ENCODE data around the gene ZNF524.

ZNF524 gene

DNA sequence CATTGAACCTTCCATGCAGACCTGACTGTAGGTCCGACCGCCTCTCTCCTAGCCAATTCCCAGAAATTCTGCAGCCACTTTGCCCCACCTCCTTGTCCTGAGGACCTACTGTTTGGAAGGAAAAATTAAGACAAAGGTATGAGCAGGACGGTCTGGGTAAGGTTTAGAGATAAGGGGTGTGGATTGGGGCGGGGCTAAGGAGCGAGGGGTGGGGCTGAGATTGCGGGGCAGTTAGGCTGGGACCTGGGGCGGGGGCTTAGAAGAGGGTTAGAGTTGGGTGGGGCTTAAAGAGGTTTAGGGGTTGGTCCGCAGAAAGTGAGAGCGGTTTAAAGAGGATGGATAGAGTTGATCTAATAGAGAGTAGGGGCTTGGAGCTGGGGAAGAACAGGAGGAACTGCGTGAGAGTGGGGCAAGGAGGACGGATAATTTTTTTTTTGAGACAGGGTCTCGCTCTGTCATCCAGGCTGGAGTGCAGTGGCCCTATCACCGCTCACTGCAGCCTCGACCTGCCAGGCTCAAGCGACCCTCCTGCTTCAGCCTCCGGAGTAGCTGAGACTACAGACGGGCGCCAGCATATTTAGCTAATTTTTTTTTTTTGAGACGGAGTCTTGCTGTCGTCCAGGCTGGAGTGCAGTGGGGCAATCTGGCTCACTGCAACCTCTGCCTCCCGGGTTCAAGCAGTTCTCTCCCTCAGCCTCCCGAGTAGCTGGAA lies 3.6 kb downstream of the ZNF524 start:
- TF ChIP-seq, protein P1, sequence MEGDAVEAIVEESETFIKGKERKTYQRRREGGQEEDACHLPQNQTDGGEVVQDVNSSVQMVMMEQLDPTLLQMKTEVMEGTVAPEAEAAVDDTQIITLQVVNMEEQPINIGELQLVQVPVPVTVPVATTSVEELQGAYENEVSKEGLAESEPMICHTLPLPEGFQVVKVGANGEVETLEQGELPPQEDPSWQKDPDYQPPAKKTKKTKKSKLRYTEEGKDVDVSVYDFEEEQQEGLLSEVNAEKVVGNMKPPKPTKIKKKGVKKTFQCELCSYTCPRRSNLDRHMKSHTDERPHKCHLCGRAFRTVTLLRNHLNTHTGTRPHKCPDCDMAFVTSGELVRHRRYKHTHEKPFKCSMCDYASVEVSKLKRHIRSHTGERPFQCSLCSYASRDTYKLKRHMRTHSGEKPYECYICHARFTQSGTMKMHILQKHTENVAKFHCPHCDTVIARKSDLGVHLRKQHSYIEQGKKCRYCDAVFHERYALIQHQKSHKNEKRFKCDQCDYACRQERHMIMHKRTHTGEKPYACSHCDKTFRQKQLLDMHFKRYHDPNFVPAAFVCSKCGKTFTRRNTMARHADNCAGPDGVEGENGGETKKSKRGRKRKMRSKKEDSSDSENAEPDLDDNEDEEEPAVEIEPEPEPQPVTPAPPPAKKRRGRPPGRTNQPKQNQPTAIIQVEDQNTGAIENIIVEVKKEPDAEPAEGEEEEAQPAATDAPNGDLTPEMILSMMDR (IDR thresholded peaks at IDR 0.05; ENCODE audit: extremely low read depth, missing control alignments) = no peak

GRCh38 chr19:55605207-55605636 lies 5.1 kb downstream of the ZNF524 start:
- TF ChIP-seq, protein P1 (IDR thresholded peaks at IDR 0.05; ENCODE audit: extremely low read depth, missing control alignments) = no peak
- DNase-seq (ENCODE audit: low spot score) = peak; percentile 98

More for the DNA sequence above, 3.6 kb downstream of the ZNF524 start:
- DNase-seq (ENCODE audit: low spot score) = no peak

DNA sequence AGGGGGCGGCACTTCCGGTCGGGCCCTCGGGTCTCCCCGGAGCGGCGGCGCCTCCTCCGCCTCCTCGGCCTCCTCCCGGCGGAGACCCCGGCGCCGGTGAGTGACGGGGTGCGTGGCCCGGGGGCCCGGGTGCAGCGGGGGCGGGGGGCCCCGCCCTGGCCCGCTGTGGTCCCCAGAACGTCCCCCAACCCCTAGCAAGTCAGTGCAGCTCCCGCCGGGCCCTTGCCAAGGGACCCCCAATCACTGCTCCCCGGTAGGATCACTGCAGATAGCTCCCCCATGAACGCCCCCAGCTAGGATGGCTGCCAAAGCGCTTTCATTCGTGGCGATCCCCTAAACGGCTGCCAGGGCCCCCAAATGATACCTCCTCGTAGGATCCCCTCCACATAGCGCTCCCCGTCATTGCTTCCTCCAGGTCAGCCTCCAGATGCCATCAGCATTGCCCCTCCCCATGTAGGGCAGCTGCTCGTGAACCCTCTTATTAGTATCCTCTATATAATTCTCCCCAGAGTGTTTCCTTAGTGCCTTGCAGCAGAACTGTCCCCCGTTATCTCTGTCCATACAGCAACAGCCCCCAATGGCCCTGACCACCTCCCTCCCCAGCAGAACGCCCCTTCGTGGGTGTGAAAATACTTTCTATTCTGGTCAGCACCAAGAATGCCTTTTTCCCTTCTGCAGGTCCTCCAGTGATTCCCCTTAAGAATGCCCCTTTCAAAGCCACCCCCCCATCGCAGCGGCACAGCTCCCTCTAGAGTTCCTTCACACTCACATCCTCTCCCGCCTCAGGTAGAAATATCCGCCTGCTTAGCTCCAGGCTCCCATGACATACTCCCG lies 5.8 kb downstream of the ZNF524 start, which contains the start of gene ZNF865:
ZNF865 (plus strand) TSS at position 11 of the 834 bp plus-strand sequence. CDS start 7,972 bp downstream, outside the sequence.
- TF ChIP-seq, protein P1 (IDR thresholded peaks at IDR 0.05; ENCODE audit: extremely low read depth, missing control alignments) = peak; percentile 79

GRCh38 chr19:55606471-55606787 lies 6.3 kb downstream of the ZNF524 start:
- TF ChIP-seq, protein P1 (IDR thresholded peaks at IDR 0.05; ENCODE audit: extremely low read depth, missing control alignments) = no peak
- DNase-seq (ENCODE audit: low spot score) = no peak

More for the DNA sequence above, 5.8 kb downstream of the ZNF524 start, which contains the start of gene ZNF865:
- DNase-seq (ENCODE audit: low spot score) = peak; percentile 85

DNA sequence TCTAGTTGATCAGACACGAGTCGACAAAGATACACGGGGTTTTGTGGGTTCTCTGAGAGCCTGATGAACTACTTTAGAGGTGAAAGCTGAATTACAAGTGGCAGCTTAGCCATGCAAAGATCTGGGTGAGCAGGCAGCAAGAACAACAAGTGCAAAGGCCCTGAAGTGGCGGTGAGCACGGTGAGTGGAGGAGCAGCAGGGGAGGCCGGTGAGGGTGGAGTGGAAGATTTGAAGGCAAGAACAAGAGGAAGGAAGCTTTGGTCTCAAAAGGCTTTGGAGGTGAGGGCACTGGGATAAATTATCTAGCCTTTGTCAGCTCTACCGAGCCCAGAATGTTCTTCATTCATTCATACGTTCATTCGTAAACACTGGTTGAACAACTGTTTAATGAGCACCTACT lies 6.7 kb downstream of the ZNF524 start:
- no peak for DNase-seq (ENCODE audit: low spot score)

GRCh38 chr19:55609326-55609725 lies 9.2 kb downstream of the ZNF524 start:
- TF ChIP-seq, protein P1 (IDR thresholded peaks at IDR 0.05; ENCODE audit: extremely low read depth, missing control alignments) = no peak
- no peak for DNase-seq (ENCODE audit: low spot score)

More for the DNA sequence above, 6.7 kb downstream of the ZNF524 start:
- TF ChIP-seq, protein P1 (IDR thresholded peaks at IDR 0.05; ENCODE audit: extremely low read depth, missing control alignments) = no peak
